ENCODE results near the gene KCTD7. TPM values are rescaled to one million over a fixed set of nuclear protein-coding genes. Genes with fewer than 3 reads are reported as not detected.
"Not testable (repeated sequence)": the region's sequence is repeated elsewhere in the genome, so short reads cannot be mapped to it uniquely, and the experiment has no call there.

KCTD7 gene
- total and polyA plus RNA-seq, 4 donors: 10.8 to 24.4 (median 13.1) TPM

- Histone ChIP-seq H3K27ac (ENCODE audit: low read depth in 1 of 2, low read length in 2 of 2) (no peak overlapping the region), H3K9me3 (ENCODE audit: control insufficient read depth, low read length) (no peaks in the 10 kb centered on the region), H3K36me3 (ENCODE audit: control insufficient read depth in 1 of 2, insufficient read depth in 2 of 2, low read length in 1 of 2) (peaks cover 6 to 10% of the 10 kb centered on the region in 2 donors), H3K4me3 (ENCODE audit: low read length in 2 of 2) (no peak overlapping the region), H3K4me1 (ENCODE audit: control insufficient read depth in 1 of 2, insufficient read depth in 2 of 2, low read length in 2 of 2) (no peaks in the 10 kb centered on the region), H3K27me3 (ENCODE audit: control insufficient read depth in 1 of 2, insufficient read depth in 2 of 2, low read length in 1 of 2) (no peaks in the 10 kb centered on the region)
- intact Hi-C loops (cut with DNase I): no loop called here
- DNase-seq: no peak
- WGBS, 2 donors: 95 to 96% methylated on average over 3 of the region's 3 CpGs
- ATAC-seq (ENCODE audit: low FRiP score): no peak
Measured at GRCh38 chr7:66639773-66640172, 11.1 kb downstream of the KCTD7 start.

GRCh38 chr7:66640802-66641525, 12.3 kb downstream of the KCTD7 start:
- no peaks in the 10 kb centered on the region for H3K4me1 ChIP-seq (ENCODE audit: control insufficient read depth in 1 of 2, insufficient read depth in 2 of 2, low read length in 2 of 2)
- intact Hi-C loops (cut with DNase I): no loop called here
- H3K9me3 ChIP-seq (ENCODE audit: control insufficient read depth, low read length): no peaks in the 10 kb centered on the region
- H3K4me3 ChIP-seq (ENCODE audit: low read length in 2 of 2): no peak overlapping the region
- H3K27me3 ChIP-seq (ENCODE audit: control insufficient read depth in 1 of 2, insufficient read depth in 2 of 2, low read length in 1 of 2): no peaks in the 10 kb centered on the region
- peaks cover 6 to 10% of the 10 kb centered on the region in 2 donors for H3K36me3 ChIP-seq (ENCODE audit: control insufficient read depth in 1 of 2, insufficient read depth in 2 of 2, low read length in 1 of 2)
- 89 to 90% methylated on average over 7 of the region's 7 CpGs for WGBS, 2 donors
- H3K27ac ChIP-seq (ENCODE audit: low read depth in 1 of 2, low read length in 2 of 2): no peak overlapping the region
- DNase-seq (no peak), ATAC-seq (ENCODE audit: low FRiP score) (no peak)

- DNase-seq: no peak
- intact Hi-C loops (cut with DNase I): no loop called here
- no peak for ATAC-seq (ENCODE audit: low FRiP score)
- no peaks in the 10 kb centered on the region for H3K27me3 ChIP-seq (ENCODE audit: control insufficient read depth in 1 of 2, insufficient read depth in 2 of 2, low read length in 1 of 2)
- no peak overlapping the region for H3K27ac ChIP-seq (ENCODE audit: low read depth in 1 of 2, low read length in 2 of 2)
- 88 to 94% methylated on average over 4 of the region's 4 CpGs for WGBS, 2 donors
- no peaks in the 10 kb centered on the region for H3K4me1 ChIP-seq (ENCODE audit: control insufficient read depth in 1 of 2, insufficient read depth in 2 of 2, low read length in 2 of 2)
- no peaks in the 10 kb centered on the region for H3K9me3 ChIP-seq (ENCODE audit: control insufficient read depth, low read length)
- H3K4me3 ChIP-seq (ENCODE audit: low read length in 2 of 2): no peak overlapping the region
- peaks cover 6 to 10% of the 10 kb centered on the region in 2 donors for H3K36me3 ChIP-seq (ENCODE audit: control insufficient read depth in 1 of 2, insufficient read depth in 2 of 2, low read length in 1 of 2)
Measured at GRCh38 chr7:66641526-66641871, 12.8 kb downstream of the KCTD7 start.

GRCh38 chr7:66642186-66642585, 13.5 kb downstream of the KCTD7 start:
- H3K27me3 ChIP-seq (ENCODE audit: control insufficient read depth in 1 of 2, insufficient read depth in 2 of 2, low read length in 1 of 2): no peaks in the 10 kb centered on the region
- H3K9me3 ChIP-seq (ENCODE audit: control insufficient read depth, low read length): no peaks in the 10 kb centered on the region
- ATAC-seq (ENCODE audit: low FRiP score): no peak
- WGBS, 2 donors: 93 to 96% methylated on average over 3 of the region's 3 CpGs
- H3K4me3 ChIP-seq (ENCODE audit: low read length in 2 of 2): no peak overlapping the region
- DNase-seq: no peak
- intact Hi-C loops (cut with DNase I): no loop called here
- no peak overlapping the region for H3K27ac ChIP-seq (ENCODE audit: low read depth in 1 of 2, low read length in 2 of 2)
- no peaks in the 10 kb centered on the region for H3K4me1 ChIP-seq (ENCODE audit: control insufficient read depth in 1 of 2, insufficient read depth in 2 of 2, low read length in 2 of 2)
- H3K36me3 ChIP-seq (ENCODE audit: control insufficient read depth in 1 of 2, insufficient read depth in 2 of 2, low read length in 1 of 2): peaks cover 6 to 11% of the 10 kb centered on the region in 2 donors

- intact Hi-C loops (cut with DNase I): no loop called here
- no peaks in the 10 kb centered on the region for H3K27me3 ChIP-seq (ENCODE audit: control insufficient read depth in 1 of 2, insufficient read depth in 2 of 2, low read length in 1 of 2)
Measured at GRCh38 chr7:66642932-66643331, 14.3 kb downstream of the KCTD7 start.

DNA sequence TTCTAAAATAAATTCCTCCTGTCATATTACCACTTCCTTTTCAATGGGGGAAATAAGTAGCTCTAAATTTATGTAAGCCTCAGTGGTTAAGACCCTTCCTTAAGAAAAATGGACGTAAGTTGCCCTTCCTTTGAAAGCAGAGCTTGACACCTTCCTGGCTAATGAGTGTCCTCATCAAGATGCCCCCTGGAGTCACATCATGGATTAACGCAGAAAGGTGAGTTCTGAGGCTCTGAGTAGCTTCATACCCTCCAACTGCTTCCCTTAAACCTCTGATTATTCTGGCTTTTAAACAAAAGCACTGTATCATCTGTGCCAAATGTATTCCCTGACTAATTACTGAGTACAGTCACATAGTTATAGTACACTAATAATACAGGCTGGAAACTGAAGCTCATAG, 14.7 kb downstream of the KCTD7 start:
- Histone ChIP-seq H3K36me3 (ENCODE audit: control insufficient read depth in 1 of 2, insufficient read depth in 2 of 2, low read length in 1 of 2) (peaks cover 6 to 11% of the 10 kb centered on the region in 2 donors), H3K4me3 (ENCODE audit: low read length in 2 of 2) (no peak overlapping the region), H3K27ac (ENCODE audit: low read depth in 1 of 2, low read length in 2 of 2) (no peak overlapping the region), H3K4me1 (ENCODE audit: control insufficient read depth in 1 of 2, insufficient read depth in 2 of 2, low read length in 2 of 2) (no peaks in the 10 kb centered on the region), H3K9me3 (ENCODE audit: control insufficient read depth, low read length) (no peaks in the 10 kb centered on the region), H3K27me3 (ENCODE audit: control insufficient read depth in 1 of 2, insufficient read depth in 2 of 2, low read length in 1 of 2) (no peaks in the 10 kb centered on the region)
- intact Hi-C loops (cut with DNase I): no loop called here
- DNase-seq (no peak), ATAC-seq (ENCODE audit: low FRiP score) (no peak)
- WGBS, 2 donors: 74 to 84% methylated on average over 2 of the region's 2 CpGs

More at GRCh38 chr7:66642932-66643331, 14.3 kb downstream of the KCTD7 start:
- Histone ChIP-seq H3K27ac (ENCODE audit: low read depth in 1 of 2, low read length in 2 of 2) (no peak overlapping the region), H3K4me1 (ENCODE audit: control insufficient read depth in 1 of 2, insufficient read depth in 2 of 2, low read length in 2 of 2) (no peaks in the 10 kb centered on the region), H3K4me3 (ENCODE audit: low read length in 2 of 2) (no peak overlapping the region), H3K9me3 (ENCODE audit: control insufficient read depth, low read length) (no peaks in the 10 kb centered on the region), H3K36me3 (ENCODE audit: control insufficient read depth in 1 of 2, insufficient read depth in 2 of 2, low read length in 1 of 2) (peaks cover 6 to 11% of the 10 kb centered on the region in 2 donors)
- ATAC-seq (ENCODE audit: low FRiP score) (no peak), DNase-seq (no peak)

GRCh38 chr7:66651026-66651425, 22.3 kb downstream of the KCTD7 start:
- not testable (repeated sequence) for H3K27me3 ChIP-seq (ENCODE audit: control insufficient read depth in 1 of 2, insufficient read depth in 2 of 2, low read length in 1 of 2); H3K4me3 ChIP-seq (ENCODE audit: low read length in 2 of 2); H3K4me1 ChIP-seq (ENCODE audit: control insufficient read depth in 1 of 2, insufficient read depth in 2 of 2, low read length in 2 of 2); H3K36me3 ChIP-seq (ENCODE audit: control insufficient read depth in 1 of 2, insufficient read depth in 2 of 2, low read length in 1 of 2); ATAC-seq (ENCODE audit: low FRiP score); H3K27ac ChIP-seq (ENCODE audit: low read depth in 1 of 2, low read length in 2 of 2); H3K9me3 ChIP-seq (ENCODE audit: control insufficient read depth, low read length); DNase-seq
- 67 to 74% methylated on average over 6 of the region's 6 CpGs for WGBS, 2 donors
- intact Hi-C loops (cut with DNase I): loop anchor here in 1 of 2 donors (10.0 kb wide), 3 partner anchors 96 to 616 kb away; partner anchors contain the start of genes SBDS and TYW1

- H3K36me3 ChIP-seq (ENCODE audit: control insufficient read depth in 1 of 2, insufficient read depth in 2 of 2, low read length in 1 of 2); H3K27me3 ChIP-seq (ENCODE audit: control insufficient read depth in 1 of 2, insufficient read depth in 2 of 2, low read length in 1 of 2); DNase-seq; H3K9me3 ChIP-seq (ENCODE audit: control insufficient read depth, low read length); ATAC-seq (ENCODE audit: low FRiP score); H3K4me1 ChIP-seq (ENCODE audit: control insufficient read depth in 1 of 2, insufficient read depth in 2 of 2, low read length in 2 of 2): not testable (repeated sequence)
- 8 to 10% methylated on average over 41 of the region's 41 CpGs for WGBS, 2 donors
- intact Hi-C loops (cut with DNase I): loop anchor here (1.0 to 10.0 kb wide), 4 partner anchors 24 to 619 kb away; partner anchors contain the start of genes SBDS (in 1 of the 2) and TYW1 (in 1 of the 2)
- peak overlapping the region; percentile 46 to 95 for H3K27ac ChIP-seq (ENCODE audit: low read depth in 1 of 2, low read length in 2 of 2)
- peak overlapping the region; percentile 47 to 74 for H3K4me3 ChIP-seq (ENCODE audit: low read length in 2 of 2)
Measured at GRCh38 chr7:66653719-66654274, 25.1 kb downstream of the KCTD7 start.

All from aorta (tissue), 5 donors.